Smooth muscle cell (in vitro differentiated cells): ENCODE results near the gene TRIM7. TPM values are rescaled to one million over a fixed set of nuclear protein-coding genes. Genes with fewer than 3 reads are reported as not detected.
A peak's percentile ranks its signal among the peaks of the same experiment; 100 is the strongest.

Source experiments
- DNase-seq: peaks from one replicate; lab custom pipeline; 2025; ENCODE audit not compliant: unreplicated experiment; lab: John Stamatoyannopoulos, UW
- H2AFZ ChIP-seq: fragments of 200-600 bp; sonication (generic); 2 replicates; pipeline ENCODE4 v1.6.0; 2016; ENCODE audit warnings: antibody characterized with exemption, low read depth, mild to moderate bottlenecking
- H3F3A ChIP-seq: fragments of 200-600 bp; sonication (generic); 2 replicates; pipeline ENCODE4 v1.6.0; 2017; ENCODE audit warnings: antibody characterized with exemption, low read depth
- H3K27ac ChIP-seq: fragments of 200-600 bp; sonication (generic); 2 replicates; pipeline ENCODE4 v1.5.1; 2016; ENCODE audit warnings: low read depth, mild to moderate bottlenecking
- H3K27me3 ChIP-seq: fragments of 200-600 bp; sonication (generic); 2 replicates; pipeline ENCODE4 v1.6.1; 2016; ENCODE audit warnings: low read depth, mild to moderate bottlenecking
- H3K36me3 ChIP-seq: fragments of 200-600 bp; sonication (generic); 2 replicates; pipeline ENCODE4 v1.5.1; 2016; ENCODE audit warnings: low read depth
- H3K4me1 ChIP-seq: fragments of 200-600 bp; sonication (generic); 2 replicates; pipeline ENCODE4 v1.5.1; 2016; ENCODE audit warnings: low read depth
- H3K4me2 ChIP-seq: fragments of 200-600 bp; sonication (generic); 2 replicates; pipeline ENCODE4 v1.6.0; 2016; ENCODE audit warnings: mild to moderate bottlenecking
- H3K4me3 ChIP-seq: fragments of 200-600 bp; sonication (generic); 2 replicates; pipeline ENCODE4 v1.5.1; 2016; ENCODE audit warnings: mild to moderate bottlenecking
- H3K79me2 ChIP-seq: fragments of 200-600 bp; sonication (generic); 2 replicates; pipeline ENCODE4 v1.6.0; 2016; ENCODE audit warnings: low read depth, mild to moderate bottlenecking
- H3K9ac ChIP-seq: fragments of 200-600 bp; sonication (generic); 2 replicates; pipeline ENCODE4 v1.6.0; 2016; ENCODE audit warnings: low read depth
- H3K9me3 ChIP-seq: fragments of 200-600 bp; sonication (generic); replicated peaks from 2 replicates; pipeline ENCODE4 v1.5.1; 2016; ENCODE audit warnings: low read depth
- H4K20me1 ChIP-seq: fragments of 200-600 bp; sonication (generic); 2 replicates; pipeline ENCODE4 v1.6.0; 2016; ENCODE audit warnings: low read depth
- WGBS: methylation state at CpG from one replicate; pipeline ENCODE4 v1.1.7; 2016; ENCODE audit warnings: low lambda C conversion rate; 5-methylcytosine and 5-hydroxymethylcytosine counted together
- polyA plus RNA-seq: library from polyadenylated mRNA; unstranded; fragments of >200 nt; fragmentation: Nextera tagmentation; extraction: Ambion mirVana; gene quantifications from 2 replicates; pipeline ENCODE4 v1.2.1, GENCODE V29; 2016
- total RNA-seq: library from RNA; depleted of rRNA; stranded (reverse); fragments of >200 nt; gene quantifications from 2 replicates; pipeline ENCODE4 v1.2.3, GENCODE V29; 2014
- TF ChIP-seq, protein P1 (sequence below): fragments of 200-600 bp; sonication (generic); IDR thresholded peaks from 2 replicates; pipeline ENCODE4 v1.5.1; 2017; ENCODE audit warnings: borderline replicate concordance, mild to moderate bottlenecking, antibody characterized with exemption; ENCODE audit not compliant: insufficient read depth, poor library complexity, severe bottlenecking

TRIM7 gene
- total and polyA plus RNA-seq, 2 experiments from 2014 or later: not detected

DNA sequence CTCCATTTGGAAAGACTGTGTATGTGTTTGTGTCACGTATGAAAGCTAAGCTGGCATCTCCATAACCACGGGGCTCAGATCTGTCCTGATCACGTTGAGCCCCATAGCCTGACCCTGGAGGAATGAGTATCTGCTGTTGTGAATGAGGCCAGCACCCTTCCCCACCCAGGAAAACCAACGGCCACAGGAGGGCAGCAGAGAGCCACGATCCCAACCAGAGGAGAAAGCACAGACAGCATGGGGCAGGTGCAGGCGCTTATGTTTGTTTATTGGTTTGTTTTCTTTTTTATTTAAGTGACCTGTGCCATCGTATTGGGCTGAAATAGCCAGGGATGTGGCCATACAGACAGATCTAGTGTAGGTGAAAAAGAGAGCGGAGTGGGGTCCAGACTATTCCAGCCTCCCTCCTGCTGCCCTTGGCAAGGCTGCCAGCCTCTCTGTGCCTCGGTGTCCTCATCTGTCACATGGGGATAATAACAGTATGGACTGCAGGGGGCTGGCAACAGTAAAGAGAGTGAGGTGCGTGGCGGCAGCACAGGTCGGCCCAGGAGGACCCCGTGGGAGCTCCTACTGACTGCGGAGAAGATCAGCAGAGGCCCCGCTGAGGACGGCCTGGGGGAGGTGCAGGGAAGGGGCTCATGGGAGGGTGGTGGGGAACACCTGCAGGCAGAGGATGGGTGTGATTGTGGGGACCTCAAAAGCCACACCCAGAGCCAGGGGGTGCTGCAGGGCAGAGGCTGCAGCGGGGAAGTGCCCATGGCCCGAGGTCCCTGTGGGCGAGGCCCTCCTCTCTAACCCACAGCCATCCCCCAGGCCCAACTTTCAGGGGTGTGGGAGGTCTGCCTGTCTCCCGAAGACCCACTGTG is 45.5 kb downstream of the TRIM7 start:
- Histone ChIP-seq H3K36me3 (no peaks in the 10 kb centered on the region), H3K4me1 (no peaks in the 10 kb centered on the region), H3K9ac (no peak overlapping the region), H3K27me3 (peaks cover 10% of the 10 kb centered on the region), H3F3A (no peaks in the 10 kb centered on the region), H3K4me3 (no peak overlapping the region), H3K4me2 (no peak overlapping the region), H3K27ac (no peak overlapping the region), H3K79me2 (no peaks in the 10 kb centered on the region), H4K20me1 (no peaks in the 10 kb centered on the region), H2AFZ (no peak overlapping the region), H3K9me3 (no peaks in the 10 kb centered on the region)
- DNase-seq: peak; percentile 76
- TF ChIP-seq, protein P1, sequence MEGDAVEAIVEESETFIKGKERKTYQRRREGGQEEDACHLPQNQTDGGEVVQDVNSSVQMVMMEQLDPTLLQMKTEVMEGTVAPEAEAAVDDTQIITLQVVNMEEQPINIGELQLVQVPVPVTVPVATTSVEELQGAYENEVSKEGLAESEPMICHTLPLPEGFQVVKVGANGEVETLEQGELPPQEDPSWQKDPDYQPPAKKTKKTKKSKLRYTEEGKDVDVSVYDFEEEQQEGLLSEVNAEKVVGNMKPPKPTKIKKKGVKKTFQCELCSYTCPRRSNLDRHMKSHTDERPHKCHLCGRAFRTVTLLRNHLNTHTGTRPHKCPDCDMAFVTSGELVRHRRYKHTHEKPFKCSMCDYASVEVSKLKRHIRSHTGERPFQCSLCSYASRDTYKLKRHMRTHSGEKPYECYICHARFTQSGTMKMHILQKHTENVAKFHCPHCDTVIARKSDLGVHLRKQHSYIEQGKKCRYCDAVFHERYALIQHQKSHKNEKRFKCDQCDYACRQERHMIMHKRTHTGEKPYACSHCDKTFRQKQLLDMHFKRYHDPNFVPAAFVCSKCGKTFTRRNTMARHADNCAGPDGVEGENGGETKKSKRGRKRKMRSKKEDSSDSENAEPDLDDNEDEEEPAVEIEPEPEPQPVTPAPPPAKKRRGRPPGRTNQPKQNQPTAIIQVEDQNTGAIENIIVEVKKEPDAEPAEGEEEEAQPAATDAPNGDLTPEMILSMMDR: peak; percentile 84
- WGBS: 51% methylated on average over 16 of the region's 20 CpGs

GRCh38 chr5:181158869-181159268 is 46.1 kb downstream of the TRIM7 start:
- Histone ChIP-seq H2AFZ (no peak overlapping the region), H3F3A (no peaks in the 10 kb centered on the region), H3K4me1 (no peaks in the 10 kb centered on the region), H3K9ac (no peak overlapping the region), H3K36me3 (no peaks in the 10 kb centered on the region), H4K20me1 (no peaks in the 10 kb centered on the region), H3K79me2 (no peaks in the 10 kb centered on the region), H3K27ac (no peak overlapping the region), H3K9me3 (no peaks in the 10 kb centered on the region), H3K27me3 (peaks cover 10% of the 10 kb centered on the region), H3K4me3 (no peak overlapping the region), H3K4me2 (no peak overlapping the region)
- no peak for DNase-seq
- 89% methylated on average over 3 of the region's 3 CpGs for WGBS
- TF ChIP-seq, protein P1: no peak

DNA sequence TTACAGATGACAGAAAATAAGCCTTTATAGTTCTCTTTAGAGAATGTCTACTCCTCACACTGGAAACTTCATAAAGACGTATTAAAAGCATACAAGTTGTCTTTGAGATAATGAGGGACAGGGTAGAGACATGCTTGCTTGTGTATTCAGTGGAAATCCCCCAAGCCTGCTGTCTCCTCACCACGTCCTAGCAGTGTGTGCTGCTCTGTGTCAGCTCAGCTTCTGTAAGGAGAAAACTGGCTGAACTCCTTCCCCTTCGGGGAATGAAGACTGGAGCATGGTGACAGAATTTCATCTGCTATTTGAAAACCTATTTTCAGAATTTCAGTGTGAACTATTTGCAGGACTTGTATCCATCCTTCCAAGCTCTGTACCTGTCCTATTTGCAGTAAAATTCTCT is 48.2 kb downstream of the TRIM7 start:
- peaks cover 10% of the 10 kb centered on the region for H3K27me3 ChIP-seq
- H3K9me3 ChIP-seq: no peaks in the 10 kb centered on the region
- no peak overlapping the region for H2AFZ ChIP-seq
- no peaks in the 10 kb centered on the region for H3K4me1 ChIP-seq
- no peak overlapping the region for H3K9ac ChIP-seq
- no peak overlapping the region for H3K4me3 ChIP-seq
- no peaks in the 10 kb centered on the region for H4K20me1 ChIP-seq
- H3F3A ChIP-seq: no peaks in the 10 kb centered on the region
- no peak overlapping the region for H3K27ac ChIP-seq
- H3K36me3 ChIP-seq: no peaks in the 10 kb centered on the region
- H3K79me2 ChIP-seq: no peaks in the 10 kb centered on the region
- DNase-seq: no peak
- TF ChIP-seq, protein P1: no peak
- 49% methylated on average over 3 of the region's 3 CpGs for WGBS
- H3K4me2 ChIP-seq: no peak overlapping the region

DNA sequence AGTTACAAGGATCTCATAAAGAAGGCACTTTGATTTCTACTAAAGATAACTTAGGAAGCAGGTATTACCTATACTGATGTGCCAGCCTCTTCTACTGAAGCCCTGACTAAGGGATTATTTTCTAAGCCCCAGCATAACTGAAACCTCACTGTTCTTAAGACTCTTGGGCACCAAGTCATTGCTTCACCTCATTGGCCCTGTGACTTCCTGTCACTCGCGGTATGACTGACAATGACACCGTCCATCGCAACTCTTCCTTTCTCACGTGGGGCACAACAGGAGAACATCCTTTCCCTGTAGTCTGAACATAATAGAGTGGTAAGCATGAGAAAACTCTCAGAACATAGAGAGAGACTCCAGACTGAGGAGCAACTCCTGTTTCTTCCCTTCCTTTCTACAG is 51.2 kb downstream of the TRIM7 start:
- H3K79me2 ChIP-seq: no peaks in the 10 kb centered on the region
- no peak overlapping the region for H3K9ac ChIP-seq
- no peaks in the 10 kb centered on the region for H4K20me1 ChIP-seq
- no peaks in the 10 kb centered on the region for H3F3A ChIP-seq
- no peak overlapping the region for H3K4me2 ChIP-seq
- no peaks in the 10 kb centered on the region for H3K4me1 ChIP-seq
- DNase-seq: no peak
- no peaks in the 10 kb centered on the region for H3K9me3 ChIP-seq
- no peak overlapping the region for H2AFZ ChIP-seq
- no peaks in the 10 kb centered on the region for H3K36me3 ChIP-seq
- TF ChIP-seq, protein P1: no peak
- H3K27me3 ChIP-seq: peaks cover 10% of the 10 kb centered on the region
- 80% methylated on average over 5 of the region's 5 CpGs for WGBS
- H3K4me3 ChIP-seq: no peak overlapping the region
- no peak overlapping the region for H3K27ac ChIP-seq
